SK-N-SH (cell line): ENCODE results near the gene BTG1. TPM values are rescaled to one million over a fixed set of nuclear protein-coding genes. Genes with fewer than 3 reads are reported as not detected.

ENCODE experiments used
- CTCF ChIA-PET: fragments of 300-600, 350-600 bp; formaldehyde crosslinking; extraction: SDS; loops from one replicate; lab custom pipeline; 2021; lab: Yijun Ruan, JAX
- POLR2A ChIA-PET: fragments of 350-600 bp; sonication (Branson Sonifier 250); formaldehyde crosslinking; extraction: SDS; loops from one replicate; lab custom pipeline; 2020; ENCODE audit warnings: antibody characterized with exemption, inconsistent platforms; lab: Yijun Ruan, JAX
- DNase-seq: peaks from one replicate; pipeline ENCODE4 v3.0.0; 2012
- H2AFZ ChIP-seq: fragments of 200-600 bp; sonication (generic); 2 replicates; pipeline ENCODE4 v1.8.1; 2016; ENCODE audit warnings: antibody characterized with exemption, mild to moderate bottlenecking, low read depth
- H3F3A ChIP-seq: fragments of 200-600 bp; sonication (generic); replicated peaks from 2 replicates; pipeline ENCODE3; 2016; ENCODE audit warnings: antibody characterized with exemption, mild to moderate bottlenecking; ENCODE audit not compliant: insufficient read depth
- H3K27ac ChIP-seq, 2 experiments: fragments of 200-500 bp in 1 of 2; fragments of 200-600 bp in 1 of 2; sonication (Bioruptor generic) in 1 of 2; sonication (generic), shearing (Covaris generic) in 1 of 2; 2 replicates each; pipeline versions ENCODE4 v1.5.1 to v1.6.1; 2014 to 2016; ENCODE audit warnings: low read depth in 2 of 2, inconsistent platforms in 1 of 2, low read length in 1 of 2, mild to moderate bottlenecking in 1 of 2, mixed read lengths in 1 of 2
- H3K27me3 ChIP-seq: fragments of 200-600 bp; sonication (generic), shearing (Covaris generic); 2 replicates; pipeline ENCODE4 v1.6.1; 2016; ENCODE audit warnings: mixed run types; ENCODE audit not compliant: insufficient read depth
- H3K36me3 ChIP-seq, 2 experiments: fragments of 200-500 bp in 1 of 2; fragments of 200-600 bp in 1 of 2; sonication (Bioruptor generic) in 1 of 2; sonication (generic) in 1 of 2; replicated peaks in 1 of 2; 2 replicates each; pipeline versions ENCODE3 to v1.5.1; 2014 to 2016; ENCODE audit warnings: low read length in 1 of 2, mild to moderate bottlenecking in 1 of 2; ENCODE audit not compliant: insufficient read depth in 2 of 2, control insufficient read depth in 1 of 2
- H3K4me1 ChIP-seq, 2 experiments: fragments of 200-500 bp in 1 of 2; fragments of 200-600 bp in 1 of 2; sonication (Bioruptor generic) in 1 of 2; sonication (generic), shearing (Covaris generic) in 1 of 2; 2 replicates each; pipeline versions ENCODE4 v1.5.1 to v1.6.1; 2014 to 2016; ENCODE audit warnings: low read depth in 1 of 2, low read length in 1 of 2, mixed run types in 1 of 2; ENCODE audit not compliant: insufficient read depth in 2 of 2, control insufficient read depth in 1 of 2
- H3K4me2 ChIP-seq: fragments of 200-600 bp; sonication (generic), shearing (Covaris generic); 2 replicates; pipeline ENCODE4 v1.6.1; 2017; ENCODE audit warnings: mixed run types
- H3K4me3 ChIP-seq, 2 experiments: fragments of 200-500 bp in 1 of 2; fragments of 200-600 bp in 1 of 2; sonication (Bioruptor generic) in 1 of 2; sonication (generic), shearing (Covaris generic) in 1 of 2; 2 replicates each; pipeline versions ENCODE4 v1.5.1 to v1.8.1; 2014 to 2016; ENCODE audit warnings: low read depth in 2 of 2, inconsistent platforms in 1 of 2, low read length in 1 of 2, mild to moderate bottlenecking in 1 of 2, mixed read lengths in 1 of 2, moderate library complexity in 1 of 2
- H3K79me2 ChIP-seq: fragments of 200-600 bp; sonication (generic); 2 replicates; pipeline ENCODE4 v1.8.1; 2017; ENCODE audit warnings: mild to moderate bottlenecking; ENCODE audit not compliant: insufficient read depth
- H3K9ac ChIP-seq: fragments of 200-600 bp; sonication (generic); 2 replicates; pipeline ENCODE4 v1.6.1; 2017; ENCODE audit warnings: mixed run types
- H3K9me2 ChIP-seq: fragments of 200-600 bp; sonication (generic); 2 replicates; pipeline ENCODE4 v1.6.1; 2017; ENCODE audit warnings: mixed run types
- H3K9me3 ChIP-seq: fragments of 200-600 bp; sonication (generic); 2 replicates; pipeline ENCODE4 v1.6.1; 2017; ENCODE audit warnings: mixed run types, mild to moderate bottlenecking, moderate library complexity
- H4K20me1 ChIP-seq: fragments of 200-600 bp; sonication (generic); 2 replicates; pipeline ENCODE4 v1.6.1; 2017; ENCODE audit warnings: mild to moderate bottlenecking, mixed run types; ENCODE audit not compliant: insufficient read depth
- CHD2 ChIP-seq: fragments of 150-350 bp; IDR thresholded peaks from 2 replicates; pipeline ENCODE4 v1.6.1; 2018; ENCODE audit warnings: low read length; ENCODE audit not compliant: partially characterized antibody
- ELF1 ChIP-seq: IDR thresholded peaks from 2 replicates; pipeline ENCODE4 v1.4.0; 2012
- EP300 ChIP-seq, 2 experiments: IDR thresholded peaks; 2 replicates each; pipeline versions ENCODE4 v1.4.0 to v1.6.1; 2012; ENCODE audit warnings: borderline replicate concordance in 1 of 2, low read depth in 1 of 2, low read length in 1 of 2
- EZH2phosphoT487 ChIP-seq: fragments of 200-600 bp; sonication (generic); IDR thresholded peaks from 2 replicates; pipeline ENCODE4 v1.6.1; 2017; ENCODE audit warnings: low read depth, mixed run types, mild to moderate bottlenecking, antibody characterized with exemption, moderate library complexity, borderline replicate concordance
- FOXJ3 ChIP-seq: sonication (generic); formaldehyde crosslinking; IDR thresholded peaks from 2 replicates; pipeline ENCODE4 v1.5.1; 2020; ENCODE audit warnings: mild to moderate bottlenecking, missing genetic modification reagents
- GABPA ChIP-seq: IDR thresholded peaks from 2 replicates; pipeline ENCODE4 v1.4.0; 2012; ENCODE audit warnings: low read depth, mild to moderate bottlenecking
- JUND ChIP-seq: IDR thresholded peaks from 2 replicates; pipeline ENCODE4 v1.4.0; 2012
- NFIC ChIP-seq: IDR thresholded peaks from 2 replicates; pipeline ENCODE4 v1.4.0; 2012; ENCODE audit warnings: borderline replicate concordance
- NRF1 ChIP-seq: IDR thresholded peaks from 2 replicates; pipeline ENCODE4 v1.6.1; 2012; ENCODE audit warnings: low read depth, mild to moderate bottlenecking, low read length
- RAD21 ChIP-seq: IDR thresholded peaks from 2 replicates; pipeline ENCODE4 v1.6.1; 2012; ENCODE audit warnings: mild to moderate bottlenecking, low read length
- RFX5 ChIP-seq: IDR thresholded peaks from 2 replicates; pipeline ENCODE4 v1.6.1; 2012; ENCODE audit warnings: mild to moderate bottlenecking, improper control_type of control experiment, low read length
- RXRA ChIP-seq: IDR thresholded peaks from 2 replicates; pipeline ENCODE4 v1.4.0; 2012; ENCODE audit warnings: low read depth, mild to moderate bottlenecking, borderline replicate concordance
- SIN3A ChIP-seq: IDR thresholded peaks from 2 replicates; pipeline ENCODE4 v1.6.1; 2012; ENCODE audit warnings: low read depth, mild to moderate bottlenecking, low read length, moderate library complexity, borderline replicate concordance
- SMC3 ChIP-seq: IDR thresholded peaks from 2 replicates; pipeline ENCODE4 v1.6.1; 2012; ENCODE audit warnings: low read depth, low read length, improper control_type of control experiment
- TCF12 ChIP-seq: IDR thresholded peaks from 2 replicates; pipeline ENCODE4 v1.4.0; 2012
- TEAD4 ChIP-seq: IDR thresholded peaks from 2 replicates; pipeline ENCODE4 v1.4.0; 2012; ENCODE audit warnings: mild to moderate bottlenecking, borderline replicate concordance; ENCODE audit not compliant: insufficient read depth
- USF2 ChIP-seq: fragments of 150-350 bp; IDR thresholded peaks from 2 replicates; pipeline ENCODE4 v1.6.1; 2017; ENCODE audit warnings: antibody characterized with exemption, low read length, low read depth, borderline replicate concordance
- WGBS: methylation state at CpG from one replicate; pipeline ENCODE4 v1.1.6; 2017; ENCODE audit warnings: low lambda C conversion rate; 5-methylcytosine and 5-hydroxymethylcytosine counted together
- polyA plus RNA-seq, 3 experiments: library from polyadenylated mRNA; depleted of rRNA; stranded (reverse); fragments of >200 nt; gene quantifications; 2 replicates each; pipeline ENCODE4 v1.2.3, GENCODE V29; 2012
- TF ChIP-seq, protein P1 (sequence below): fragments of 200-600 bp; sonication (generic); IDR thresholded peaks from 2 replicates; pipeline ENCODE4 v1.6.1; 2017; ENCODE audit warnings: antibody characterized with exemption, mild to moderate bottlenecking, moderate library complexity
- TF ChIP-seq, protein P2 (sequence below): IDR thresholded peaks from 2 replicates; pipeline ENCODE4; 2012

BTG1 gene
- polyA plus RNA-seq, 1 of the 3 experiments (the other 2 are of a cell fraction), result 28.3 TPM

DNA sequence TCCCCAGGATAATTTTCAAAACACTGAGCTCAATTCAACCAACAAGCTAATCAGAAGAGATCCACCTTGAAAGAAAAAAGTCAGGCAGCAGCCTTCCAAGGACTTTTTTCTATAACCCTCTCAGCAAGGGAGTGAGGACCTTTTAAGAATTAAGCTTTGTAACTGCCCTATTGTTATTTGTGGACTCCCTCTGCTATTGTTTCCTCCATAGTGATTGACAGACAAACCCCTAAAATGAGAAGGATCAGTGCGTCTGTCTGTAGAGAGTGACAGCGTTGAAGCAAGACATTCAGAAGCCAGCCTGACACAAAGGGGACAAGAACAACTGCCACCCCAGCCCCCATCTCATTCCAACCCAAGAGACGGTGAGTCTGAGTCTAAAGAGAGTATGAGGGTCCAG, 30.3 kb upstream of the BTG1 start:
- Histone ChIP-seq H3K36me3 (no peaks in the 10 kb centered on the region), H3K4me1 (peaks cover 0 to 5% of the 10 kb centered on the region in 2 experiments; a peak in 1 of 4 replicates), H2AFZ (no peak overlapping the region), H3K27ac (no peak overlapping the region), H3K27me3 (no peaks in the 10 kb centered on the region; the same call in 1 of the 2 replicates), H3K4me2 (no peak overlapping the region), H3F3A (no peaks in the 10 kb centered on the region), H3K9ac (no peak overlapping the region), H3K79me2 (no peaks in the 10 kb centered on the region), H3K9me3 (no peaks in the 10 kb centered on the region), H4K20me1 (no peaks in the 10 kb centered on the region), H3K4me3 (no peak overlapping the region), H3K9me2 (no peaks in the 10 kb centered on the region)
- 76% methylated on average over 3 of the region's 3 CpGs for WGBS
- no peak for DNase-seq
- CTCF ChIA-PET, result no interaction called here
- TF ChIP-seq TCF12, result no peak
- TF ChIP-seq TEAD4, result no peak
- no peak for TF ChIP-seq RFX5
- POLR2A ChIA-PET, result no interaction called here

GRCh38 chr12:92170050-92170449, 24.4 kb upstream of the BTG1 start:
- H3F3A ChIP-seq, result no peaks in the 10 kb centered on the region
- H3K4me2 ChIP-seq, result no peak overlapping the region
- no peak overlapping the region for H3K9ac ChIP-seq
- H3K4me3 ChIP-seq, result no peak overlapping the region
- no peak overlapping the region for H2AFZ ChIP-seq
- TF ChIP-seq EZH2phosphoT487 (no peak), SMC3 (no peak), NFIC (no peak), EP300 (IDR thresholded peaks at IDR 0.05; ENCODE audit: borderline replicate concordance in 1 of 2, low read depth in 1 of 2, low read length in 1 of 2) (no peak), NRF1 (no peak), CHD2 (no peak), FOXJ3 (no peak), ELF1 (no peak), USF2 (no peak), SIN3A (no peak), GABPA (no peak), JUND (no peak), TEAD4 (no peak), RXRA (no peak), RAD21 (no peak)
- TF ChIP-seq, protein P1, sequence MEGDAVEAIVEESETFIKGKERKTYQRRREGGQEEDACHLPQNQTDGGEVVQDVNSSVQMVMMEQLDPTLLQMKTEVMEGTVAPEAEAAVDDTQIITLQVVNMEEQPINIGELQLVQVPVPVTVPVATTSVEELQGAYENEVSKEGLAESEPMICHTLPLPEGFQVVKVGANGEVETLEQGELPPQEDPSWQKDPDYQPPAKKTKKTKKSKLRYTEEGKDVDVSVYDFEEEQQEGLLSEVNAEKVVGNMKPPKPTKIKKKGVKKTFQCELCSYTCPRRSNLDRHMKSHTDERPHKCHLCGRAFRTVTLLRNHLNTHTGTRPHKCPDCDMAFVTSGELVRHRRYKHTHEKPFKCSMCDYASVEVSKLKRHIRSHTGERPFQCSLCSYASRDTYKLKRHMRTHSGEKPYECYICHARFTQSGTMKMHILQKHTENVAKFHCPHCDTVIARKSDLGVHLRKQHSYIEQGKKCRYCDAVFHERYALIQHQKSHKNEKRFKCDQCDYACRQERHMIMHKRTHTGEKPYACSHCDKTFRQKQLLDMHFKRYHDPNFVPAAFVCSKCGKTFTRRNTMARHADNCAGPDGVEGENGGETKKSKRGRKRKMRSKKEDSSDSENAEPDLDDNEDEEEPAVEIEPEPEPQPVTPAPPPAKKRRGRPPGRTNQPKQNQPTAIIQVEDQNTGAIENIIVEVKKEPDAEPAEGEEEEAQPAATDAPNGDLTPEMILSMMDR, result no peak
- TF ChIP-seq, protein P2, sequence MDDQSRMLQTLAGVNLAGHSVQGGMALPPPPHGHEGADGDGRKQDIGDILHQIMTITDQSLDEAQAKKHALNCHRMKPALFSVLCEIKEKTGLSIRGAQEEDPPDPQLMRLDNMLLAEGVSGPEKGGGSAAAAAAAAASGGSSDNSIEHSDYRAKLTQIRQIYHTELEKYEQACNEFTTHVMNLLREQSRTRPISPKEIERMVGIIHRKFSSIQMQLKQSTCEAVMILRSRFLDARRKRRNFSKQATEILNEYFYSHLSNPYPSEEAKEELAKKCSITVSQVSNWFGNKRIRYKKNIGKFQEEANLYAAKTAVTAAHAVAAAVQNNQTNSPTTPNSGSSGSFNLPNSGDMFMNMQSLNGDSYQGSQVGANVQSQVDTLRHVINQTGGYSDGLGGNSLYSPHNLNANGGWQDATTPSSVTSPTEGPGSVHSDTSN, result no peak
- TF ChIP-seq, all 33 proteins: peak for 0
- H3K4me1 ChIP-seq, result peaks cover 0 to 5% of the 10 kb centered on the region in 2 experiments; a peak in 1 of 4 replicates
- H4K20me1 ChIP-seq, result no peaks in the 10 kb centered on the region
- POLR2A ChIA-PET, result interaction anchor here (1.5 kb wide), 1 partner anchor 24 kb away, joined by 5 read pairs; the partner anchor contains the start of gene BTG1
- DNase-seq, result no peak
- H3K9me2 ChIP-seq, result no peaks in the 10 kb centered on the region
- H3K9me3 ChIP-seq, result no peaks in the 10 kb centered on the region
- H3K79me2 ChIP-seq, result no peaks in the 10 kb centered on the region
- no peak overlapping the region for H3K27ac ChIP-seq
- CTCF ChIA-PET, result no interaction called here
- no peaks in the 10 kb centered on the region; the same call in 1 of the 2 replicates for H3K27me3 ChIP-seq
- H3K36me3 ChIP-seq, result no peaks in the 10 kb centered on the region
